Smooth muscle cell (in vitro differentiated cells): ENCODE measurements around the gene PCDHGB4. TPM values are rescaled to one million over a fixed set of nuclear protein-coding genes. Genes with fewer than 3 reads are reported as not detected.
"Not testable (repeated sequence)": the region's sequence is repeated elsewhere in the genome, so short reads cannot be mapped to it uniquely, and the experiment has no call there.

Experiments
- DNase-seq: peaks from one replicate; lab custom pipeline; 2025; ENCODE audit not compliant: unreplicated experiment; lab: John Stamatoyannopoulos, UW
- H2AFZ ChIP-seq: fragments of 200-600 bp; sonication (generic); 2 replicates; pipeline ENCODE4 v1.6.0; 2016; ENCODE audit warnings: antibody characterized with exemption, low read depth, mild to moderate bottlenecking
- H3F3A ChIP-seq: fragments of 200-600 bp; sonication (generic); 2 replicates; pipeline ENCODE4 v1.6.0; 2017; ENCODE audit warnings: antibody characterized with exemption, low read depth
- H3K27ac ChIP-seq: fragments of 200-600 bp; sonication (generic); 2 replicates; pipeline ENCODE4 v1.5.1; 2016; ENCODE audit warnings: low read depth, mild to moderate bottlenecking
- H3K27me3 ChIP-seq: fragments of 200-600 bp; sonication (generic); 2 replicates; pipeline ENCODE4 v1.6.1; 2016; ENCODE audit warnings: low read depth, mild to moderate bottlenecking
- H3K36me3 ChIP-seq: fragments of 200-600 bp; sonication (generic); 2 replicates; pipeline ENCODE4 v1.5.1; 2016; ENCODE audit warnings: low read depth
- H3K4me1 ChIP-seq: fragments of 200-600 bp; sonication (generic); 2 replicates; pipeline ENCODE4 v1.5.1; 2016; ENCODE audit warnings: low read depth
- H3K4me2 ChIP-seq: fragments of 200-600 bp; sonication (generic); 2 replicates; pipeline ENCODE4 v1.6.0; 2016; ENCODE audit warnings: mild to moderate bottlenecking
- H3K4me3 ChIP-seq: fragments of 200-600 bp; sonication (generic); 2 replicates; pipeline ENCODE4 v1.5.1; 2016; ENCODE audit warnings: mild to moderate bottlenecking
- H3K79me2 ChIP-seq: fragments of 200-600 bp; sonication (generic); 2 replicates; pipeline ENCODE4 v1.6.0; 2016; ENCODE audit warnings: low read depth, mild to moderate bottlenecking
- H3K9ac ChIP-seq: fragments of 200-600 bp; sonication (generic); 2 replicates; pipeline ENCODE4 v1.6.0; 2016; ENCODE audit warnings: low read depth
- H3K9me3 ChIP-seq: fragments of 200-600 bp; sonication (generic); replicated peaks from 2 replicates; pipeline ENCODE4 v1.5.1; 2016; ENCODE audit warnings: low read depth
- H4K20me1 ChIP-seq: fragments of 200-600 bp; sonication (generic); 2 replicates; pipeline ENCODE4 v1.6.0; 2016; ENCODE audit warnings: low read depth
- CTCF ChIP-seq: fragments of 200-600 bp; sonication (generic); IDR thresholded peaks from 2 replicates; pipeline ENCODE4 v1.5.1; 2017; ENCODE audit warnings: borderline replicate concordance, mild to moderate bottlenecking, antibody characterized with exemption; ENCODE audit not compliant: insufficient read depth, poor library complexity, severe bottlenecking
- WGBS: methylation state at CpG from one replicate; pipeline ENCODE4 v1.1.7; 2016; ENCODE audit warnings: low lambda C conversion rate; 5-methylcytosine and 5-hydroxymethylcytosine counted together
- polyA plus RNA-seq: library from polyadenylated mRNA; unstranded; fragments of >200 nt; fragmentation: Nextera tagmentation; extraction: Ambion mirVana; gene quantifications from 2 replicates; pipeline ENCODE4 v1.2.1, GENCODE V29; 2016
- total RNA-seq: library from RNA; depleted of rRNA; stranded (reverse); fragments of >200 nt; gene quantifications from 2 replicates; pipeline ENCODE4 v1.2.3, GENCODE V29; 2014

The PCDHGB4 gene
- total and polyA plus RNA-seq, 2 experiments from 2014 or later, result 27.5 to 43.1 TPM

DNA sequence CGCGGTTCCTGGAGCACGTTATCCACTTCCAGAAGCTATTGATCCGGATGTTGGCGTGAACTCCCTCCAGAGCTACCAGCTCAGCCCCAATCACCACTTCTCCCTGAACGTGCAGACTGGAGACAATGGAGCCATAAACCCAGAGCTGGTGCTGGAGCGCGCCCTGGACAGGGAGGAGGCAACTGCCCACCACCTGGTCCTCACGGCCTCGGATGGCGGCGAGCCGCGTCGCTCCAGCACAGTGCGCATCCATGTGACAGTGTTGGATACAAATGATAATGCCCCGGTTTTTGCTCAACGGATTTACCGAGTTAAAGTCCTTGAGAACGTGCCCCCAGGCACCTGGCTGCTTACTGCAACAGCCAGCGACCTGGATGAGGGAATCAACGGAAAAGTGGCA lies 15.9 kb downstream of the PCDHGB4 start:
- Histone ChIP-seq H3K4me2 (no peak overlapping the region), H2AFZ (no peak overlapping the region), H3F3A (no peaks in the 10 kb centered on the region), H3K79me2 (no peaks in the 10 kb centered on the region), H3K9ac (no peak overlapping the region), H4K20me1 (no peaks in the 10 kb centered on the region), H3K4me1 (no peaks in the 10 kb centered on the region), H3K36me3 (no peaks in the 10 kb centered on the region), H3K4me3 (no peak overlapping the region), H3K9me3 (peaks cover 20% of the 10 kb centered on the region), H3K27ac (no peak overlapping the region), H3K27me3 (no peaks in the 10 kb centered on the region)
- TF ChIP-seq CTCF, result no peak
- DNase-seq, result no peak
- WGBS, result 96% methylated on average over 22 of the region's 22 CpGs

- H3K4me2 ChIP-seq, result peak within 1 kb of the TSS; percentile 81
- peak within 1 kb of the TSS; percentile 64 for H3K4me3 ChIP-seq
- not testable (repeated sequence) for H3K79me2 ChIP-seq, H3K27ac ChIP-seq, H4K20me1 ChIP-seq, H3K27me3 ChIP-seq, H3K36me3 ChIP-seq, H3F3A ChIP-seq, DNase-seq, H3K4me1 ChIP-seq, H3K9me3 ChIP-seq
- 9% methylated on average over 51 of the region's 51 CpGs for WGBS
- peak; percentile 73 for TF ChIP-seq CTCF
- peak within 1 kb of the TSS; percentile 78 for H2AFZ ChIP-seq
- H3K9ac ChIP-seq, result peak within 1 kb of the TSS; percentile 28
These were observed 20.4 kb downstream of the PCDHGB4 start, which contains the start of gene PCDHGB6 for GRCh38 chr5:141407790-141408505. PCDHGB6 (plus strand) TSS chr5:141408021; CDS start chr5:141408203, 182 bp downstream.

- H3K79me2 ChIP-seq, result peaks cover 16% of the 10 kb centered on the region
- no peak for TF ChIP-seq CTCF
- no peak overlapping the region for H3K4me2 ChIP-seq
- H3K27ac ChIP-seq, result no peak overlapping the region
- H3K36me3 ChIP-seq, result no peaks in the 10 kb centered on the region
- H2AFZ ChIP-seq, result no peak overlapping the region
- H3K4me1 ChIP-seq, result no peaks in the 10 kb centered on the region
- H4K20me1 ChIP-seq, result no peaks in the 10 kb centered on the region
- H3K4me3 ChIP-seq, result no peak overlapping the region
- WGBS, result 97% methylated on average over 64 of the region's 64 CpGs
- no peak overlapping the region for H3K9ac ChIP-seq
- no peaks in the 10 kb centered on the region for H3K27me3 ChIP-seq
- DNase-seq, result no peak
- H3K9me3 ChIP-seq, result no peaks in the 10 kb centered on the region
- H3F3A ChIP-seq, result no peaks in the 10 kb centered on the region
These were observed 22.3 kb downstream of the PCDHGB4 start for GRCh38 chr5:141409598-141410306.
